Endothelial cell of umbilical vein (primary cell): ENCODE results near the gene DNAJC3. TPM values are rescaled to one million over a fixed set of nuclear protein-coding genes. Genes with fewer than 3 reads are reported as not detected.

ENCODE experiments used
- BruUV-seq: library from RNA; stranded (reverse); fragments of 400-500 nt; replicated peaks from 2 replicates; lab custom pipeline; 2021; lab: Mats Ljungman, UMichigan
- CTCF ChIA-PET: fragments of 300-600, 350-600 bp; sonication (Branson Sonifier 250); formaldehyde crosslinking; loops from one replicate; lab custom pipeline; 2021; ENCODE audit warnings: antibody characterized with exemption, inconsistent platforms; lab: Charles Lee
- POLR2A ChIA-PET: fragments of 300-600, 350-600 bp; sonication (Branson Sonifier 250); formaldehyde crosslinking; loops from one replicate; lab custom pipeline; 2021; ENCODE audit warnings: antibody characterized with exemption, inconsistent platforms; lab: Charles Lee
- DNase-seq: peaks from one replicate; pipeline ENCODE4 v3.0.0-alpha.2; 2011; ENCODE audit warnings: low read depth, low spot score
- FAIRE-seq: peaks from 2 replicates; lab custom pipeline; 2011; peaks lifted over from hg19 to GRCh38; lab: Jason Lieb, UNC
- H2AFZ ChIP-seq: 2 replicates; pipeline ENCODE4 v1.6.0; 2012; ENCODE audit warnings: low read depth, low read length, control low read depth, inconsistent platforms
- H3K27ac ChIP-seq: 2 replicates; pipeline ENCODE4 v1.5.1; 2011; ENCODE audit warnings: low read depth, mild to moderate bottlenecking, control low read depth, low read length, moderate library complexity; ENCODE audit not compliant: insufficient read depth
- H3K27me3 ChIP-seq, 2 experiments: 2 replicates each; pipeline versions ENCODE4 v1.6.0 to v1.6.1; 2011; ENCODE audit warnings: low read length in 2 of 2, mixed read lengths in 1 of 2; ENCODE audit not compliant: control insufficient read depth in 2 of 2, insufficient read depth in 2 of 2
- H3K36me3 ChIP-seq, 2 experiments: 2 replicates in 1 of 2; 3 replicates in 1 of 2; pipeline ENCODE4 v1.5.1; 2011; ENCODE audit warnings: low read length in 2 of 2, mild to moderate bottlenecking in 1 of 2, moderate library complexity in 1 of 2; ENCODE audit not compliant: control insufficient read depth in 2 of 2, insufficient read depth in 2 of 2; ENCODE audit errors: extremely low read depth in 1 of 2
- H3K4me1 ChIP-seq: 3 replicates; pipeline ENCODE4 v1.5.1; 2011; ENCODE audit warnings: mild to moderate bottlenecking, low read length; ENCODE audit not compliant: control insufficient read depth, insufficient read depth; ENCODE audit errors: extremely low read depth
- H3K4me2 ChIP-seq: 2 replicates; pipeline ENCODE4 v1.6.1; 2011; ENCODE audit warnings: low read length, control low read depth, mixed read lengths; ENCODE audit not compliant: insufficient read depth
- H3K4me3 ChIP-seq, 3 experiments: fragments of 200-600 bp in 1 of 3; sonication (generic), shearing (Covaris generic) in 1 of 3; replicated peaks in 1 of 3; 2 replicates each; pipeline ENCODE4 v1.5.1; 2011 to 2016; ENCODE audit warnings: control low read depth in 3 of 3, low read length in 3 of 3, mild to moderate bottlenecking in 2 of 3, inconsistent platforms in 1 of 3, low read depth in 1 of 3, moderate library complexity in 1 of 3; ENCODE audit not compliant: insufficient read depth in 1 of 3
- H3K79me2 ChIP-seq: 2 replicates; pipeline ENCODE4 v1.6.0; 2012; ENCODE audit warnings: low read length, inconsistent platforms; ENCODE audit not compliant: control insufficient read depth, insufficient read depth
- H3K9ac ChIP-seq: replicated peaks from 2 replicates; pipeline ENCODE3; 2011; ENCODE audit warnings: low read length, control low read depth; ENCODE audit not compliant: insufficient read depth; ENCODE audit errors: extremely low read depth
- H3K9me1 ChIP-seq: replicated peaks from 3 replicates; pipeline ENCODE4 v1.6.0; 2011; ENCODE audit warnings: mild to moderate bottlenecking, low read length; ENCODE audit not compliant: control insufficient read depth, insufficient read depth; ENCODE audit errors: extremely low read depth
- H3K9me3 ChIP-seq: replicated peaks from 2 replicates; pipeline ENCODE4 v1.5.1; 2012; ENCODE audit warnings: low read length, inconsistent platforms; ENCODE audit not compliant: control insufficient read depth, insufficient read depth
- H4K20me1 ChIP-seq: replicated peaks from 2 replicates; pipeline ENCODE3; 2011; ENCODE audit warnings: mild to moderate bottlenecking, low read length; ENCODE audit not compliant: control insufficient read depth, insufficient read depth; ENCODE audit errors: extremely low read depth
- EZH2 ChIP-seq: IDR thresholded peaks from 2 replicates; pipeline ENCODE4 v1.6.1; 2012; ENCODE audit warnings: borderline replicate concordance, low read depth, mild to moderate bottlenecking, moderate library complexity, low read length, inconsistent platforms; ENCODE audit not compliant: severe bottlenecking
- FOS ChIP-seq: IDR thresholded peaks from 2 replicates; pipeline ENCODE4 v1.6.1; 2011; ENCODE audit warnings: mild to moderate bottlenecking, low read length, moderate library complexity, borderline replicate concordance; ENCODE audit not compliant: insufficient read depth
- GATA2 ChIP-seq: IDR thresholded peaks from 2 replicates; pipeline ENCODE4 v1.7.0; 2011; ENCODE audit warnings: low read depth, mild to moderate bottlenecking, moderate library complexity, mixed read lengths, low read length; ENCODE audit not compliant: insufficient read length, insufficient read depth
- JUN ChIP-seq: IDR thresholded peaks from 2 replicates; pipeline ENCODE4 v1.6.1; 2011; ENCODE audit warnings: borderline replicate concordance, low read depth; ENCODE audit not compliant: insufficient read length, insufficient read depth
- MYC ChIP-seq: IDR thresholded peaks from one replicate; pipeline ENCODE4 v1.6.1; 2011; ENCODE audit warnings: mild to moderate bottlenecking, low read depth, low read length
- POLR2A ChIP-seq: IDR thresholded peaks from 2 replicates; pipeline ENCODE4 v1.6.1; 2012; ENCODE audit warnings: low read depth, mild to moderate bottlenecking, control low read depth, low read length
- POLR2AphosphoS5 ChIP-seq: IDR thresholded peaks from 2 replicates; pipeline ENCODE4 v1.6.1; 2012; ENCODE audit warnings: low read depth, mild to moderate bottlenecking, control low read depth, low read length, moderate library complexity; ENCODE audit not compliant: insufficient read depth
- dilution Hi-C: fragments of 300-500 bp; cut with MboI; formaldehyde crosslinking; loops from one replicate; pipeline ENCODE4 v1.15.0; 2019; ENCODE audit warnings: low sequenced_read_pairs; ENCODE audit not compliant: extremely low pct_ligation_motif_present
- intact Hi-C: fragments of 100-400 bp; cut with micrococcal nuclease; formaldehyde crosslinking; loops from one replicate; pipeline ENCODE4 v1.10.0; 2022
- polyA plus RNA-seq, 4 experiments: library from polyadenylated mRNA; depleted of rRNA in 3 of 4; stranded (reverse) in 3 of 4; unstranded in 1 of 4; fragments of >200 nt; gene quantifications; 2 replicates each; pipeline versions ENCODE4 v1.2.1 to v1.2.3, GENCODE V29; 2011 to 2012; ENCODE audit warnings: missing spikeins in 1 of 4
- total RNA-seq: library from RNA; stranded (reverse); gene quantifications from 2 replicates; pipeline ENCODE4 v1.2.3, GENCODE V29; 2021
- TF ChIP-seq, protein P1 (sequence below): IDR thresholded peaks from 2 replicates; pipeline ENCODE4 v1.6.1; 2011; ENCODE audit not compliant: insufficient read depth, insufficient read length
- TF ChIP-seq, protein P2 (sequence below), 2 donors: IDR thresholded peaks; 1 replicate in 1 of 2; 2 replicates in 1 of 2; pipeline ENCODE4 v1.5.1; 2011; ENCODE audit warnings: low read length in 2 of 2, mild to moderate bottlenecking in 2 of 2, moderate library complexity in 2 of 2, control low read depth in 1 of 2, inconsistent platforms in 1 of 2, low read depth in 1 of 2; ENCODE audit not compliant: insufficient read depth in 1 of 2; ENCODE audit errors: extremely low read depth in 1 of 2

DNAJC3 gene
- total and polyA plus RNA-seq, 2 donors (not counting 3 experiments of a cell fraction or from before 2014, with no cell fraction given), result 17.0 to 51.2 TPM

DNA sequence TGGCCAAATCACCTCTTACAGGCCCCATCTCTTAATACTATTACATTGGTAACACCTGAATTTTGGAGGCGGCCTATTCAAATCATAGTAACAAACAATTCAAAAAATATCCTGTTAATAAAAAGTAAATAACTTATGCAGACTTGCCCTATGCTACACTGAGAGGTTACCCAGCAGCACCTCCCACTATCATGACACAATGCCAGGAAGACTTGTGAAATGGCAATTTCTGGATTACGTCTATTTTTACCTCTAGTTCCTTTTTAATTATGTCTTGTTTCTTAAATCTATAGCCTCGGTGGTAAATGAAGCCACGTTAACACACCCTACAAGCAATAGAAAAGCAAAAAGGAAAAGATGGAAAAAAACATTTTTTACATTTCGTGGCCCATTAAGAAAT lies 26.2 kb upstream of the DNAJC3 start:
- FAIRE-seq, result no peak
- Histone ChIP-seq H3K4me1 (no peaks in the 10 kb centered on the region), H3K9ac (no peak overlapping the region), H3K36me3 (no peaks in the 10 kb centered on the region), H4K20me1 (no peaks in the 10 kb centered on the region), H3K9me1 (no peaks in the 10 kb centered on the region), H3K27me3 (peaks cover 2% of the 10 kb centered on the region in 2 experiments), H3K27ac (no peak overlapping the region), H3K9me3 (no peaks in the 10 kb centered on the region), H2AFZ (no peak overlapping the region), H3K4me3 (no peak overlapping the region), H3K79me2 (no peaks in the 10 kb centered on the region), H3K4me2 (no peak overlapping the region)
- no peak for TF ChIP-seq FOS
- no peak for TF ChIP-seq MYC
- no peak for TF ChIP-seq GATA2
- no peak for TF ChIP-seq EZH2
- TF ChIP-seq POLR2AphosphoS5, result no peak
- TF ChIP-seq, protein P1, sequence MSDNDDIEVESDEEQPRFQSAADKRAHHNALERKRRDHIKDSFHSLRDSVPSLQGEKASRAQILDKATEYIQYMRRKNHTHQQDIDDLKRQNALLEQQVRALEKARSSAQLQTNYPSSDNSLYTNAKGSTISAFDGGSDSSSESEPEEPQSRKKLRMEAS, result no peak
- TF ChIP-seq, protein P2, sequence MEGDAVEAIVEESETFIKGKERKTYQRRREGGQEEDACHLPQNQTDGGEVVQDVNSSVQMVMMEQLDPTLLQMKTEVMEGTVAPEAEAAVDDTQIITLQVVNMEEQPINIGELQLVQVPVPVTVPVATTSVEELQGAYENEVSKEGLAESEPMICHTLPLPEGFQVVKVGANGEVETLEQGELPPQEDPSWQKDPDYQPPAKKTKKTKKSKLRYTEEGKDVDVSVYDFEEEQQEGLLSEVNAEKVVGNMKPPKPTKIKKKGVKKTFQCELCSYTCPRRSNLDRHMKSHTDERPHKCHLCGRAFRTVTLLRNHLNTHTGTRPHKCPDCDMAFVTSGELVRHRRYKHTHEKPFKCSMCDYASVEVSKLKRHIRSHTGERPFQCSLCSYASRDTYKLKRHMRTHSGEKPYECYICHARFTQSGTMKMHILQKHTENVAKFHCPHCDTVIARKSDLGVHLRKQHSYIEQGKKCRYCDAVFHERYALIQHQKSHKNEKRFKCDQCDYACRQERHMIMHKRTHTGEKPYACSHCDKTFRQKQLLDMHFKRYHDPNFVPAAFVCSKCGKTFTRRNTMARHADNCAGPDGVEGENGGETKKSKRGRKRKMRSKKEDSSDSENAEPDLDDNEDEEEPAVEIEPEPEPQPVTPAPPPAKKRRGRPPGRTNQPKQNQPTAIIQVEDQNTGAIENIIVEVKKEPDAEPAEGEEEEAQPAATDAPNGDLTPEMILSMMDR (IDR thresholded peaks at IDR 0.05; ENCODE audit: extremely low read depth in 1 of 2, insufficient read depth in 1 of 2, low read depth in 1 of 2, low read length in 2 of 2), result no peak
- no peak for TF ChIP-seq POLR2A
- no peak for TF ChIP-seq JUN
- BruUV-seq, result no TSS peak
- dilution Hi-C loops (no loop called here), intact Hi-C loops (no loop called here)
- DNase-seq, result no peak
- CTCF ChIA-PET, result interaction anchor here (0.8 to 1.7 kb wide), 2 partner anchors 10 to 27 kb away, joined by 4 read pairs; no protein-coding TSS in a partner anchor
- POLR2A ChIA-PET, result no interaction called here
